Astrocyte of the cerebellum (primary cell): Measurements from ENCODE around the gene OMP.
"Not testable (repeated sequence)": the region's sequence is repeated elsewhere in the genome, so short reads cannot be mapped to it uniquely, and the experiment has no call there.

ENCODE experiments used
- DNase-seq: peaks from one replicate; pipeline ENCODE4 v3.0.0-alpha.2; 2011; ENCODE audit warnings: low read depth
- H3K4me3 ChIP-seq: 2 replicates; pipeline ENCODE4 v1.5.1; 2011; ENCODE audit warnings: mild to moderate bottlenecking, low read depth, low read length, moderate library complexity
- in situ Hi-C: cut with HindIII; loops from 2 replicates; pipeline ENCODE4 v1.10.0; 2017; ENCODE audit warnings: low sequenced_read_pairs
- TF ChIP-seq, protein P1 (sequence below): IDR thresholded peaks from 2 replicates; pipeline ENCODE4 v1.5.1; 2012; ENCODE audit warnings: low read length, low read depth, moderate library complexity, mild to moderate bottlenecking; ENCODE audit errors: missing control alignments

The OMP gene

DNA sequence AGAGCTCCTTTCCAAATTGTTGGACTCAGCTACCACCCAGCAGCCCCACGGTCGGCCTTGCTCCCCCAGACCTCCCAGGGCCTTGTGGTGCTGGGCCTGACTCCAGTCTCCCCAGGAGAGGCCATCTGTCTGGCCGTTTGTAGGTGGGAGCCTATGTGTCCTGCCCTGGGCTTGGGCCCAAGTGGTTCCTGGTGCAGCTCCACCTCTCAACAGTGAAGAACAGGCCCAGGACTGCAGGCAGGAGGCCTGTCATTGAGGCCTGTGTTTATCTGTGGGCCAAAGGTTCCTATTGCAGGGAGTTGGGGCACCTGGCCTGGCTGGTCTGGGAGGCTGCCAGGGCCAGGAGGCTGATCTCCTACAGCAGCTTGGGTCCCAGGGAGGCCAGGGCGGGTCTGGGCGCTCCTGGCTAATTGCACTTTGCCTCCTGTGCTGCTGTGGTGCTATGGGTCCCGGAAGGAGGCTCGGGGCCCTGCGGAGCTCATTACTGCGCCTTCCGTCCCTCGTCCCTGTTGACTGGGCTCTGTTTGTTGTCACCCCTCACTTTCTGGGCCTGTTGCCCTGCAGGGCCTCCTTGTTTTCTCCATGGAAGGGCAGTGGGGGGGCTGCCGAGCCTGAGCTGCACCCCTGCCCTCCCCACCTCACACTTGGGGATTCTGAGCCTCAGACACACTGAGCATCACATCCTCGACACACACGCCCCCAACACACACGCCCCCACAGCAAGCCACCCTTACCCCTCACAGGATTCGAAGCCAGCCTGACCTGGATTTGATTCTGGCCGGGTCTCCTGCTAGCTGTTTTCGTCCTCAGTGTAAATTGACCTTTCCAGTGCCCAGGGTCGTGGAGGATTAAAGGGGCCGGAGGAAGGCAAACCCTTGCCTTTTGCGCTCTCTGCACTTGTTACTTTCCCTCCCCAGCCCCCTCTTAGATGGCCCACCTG is 6.8 kb upstream of the OMP start:
- no peak for DNase-seq
- TF ChIP-seq, protein P1, sequence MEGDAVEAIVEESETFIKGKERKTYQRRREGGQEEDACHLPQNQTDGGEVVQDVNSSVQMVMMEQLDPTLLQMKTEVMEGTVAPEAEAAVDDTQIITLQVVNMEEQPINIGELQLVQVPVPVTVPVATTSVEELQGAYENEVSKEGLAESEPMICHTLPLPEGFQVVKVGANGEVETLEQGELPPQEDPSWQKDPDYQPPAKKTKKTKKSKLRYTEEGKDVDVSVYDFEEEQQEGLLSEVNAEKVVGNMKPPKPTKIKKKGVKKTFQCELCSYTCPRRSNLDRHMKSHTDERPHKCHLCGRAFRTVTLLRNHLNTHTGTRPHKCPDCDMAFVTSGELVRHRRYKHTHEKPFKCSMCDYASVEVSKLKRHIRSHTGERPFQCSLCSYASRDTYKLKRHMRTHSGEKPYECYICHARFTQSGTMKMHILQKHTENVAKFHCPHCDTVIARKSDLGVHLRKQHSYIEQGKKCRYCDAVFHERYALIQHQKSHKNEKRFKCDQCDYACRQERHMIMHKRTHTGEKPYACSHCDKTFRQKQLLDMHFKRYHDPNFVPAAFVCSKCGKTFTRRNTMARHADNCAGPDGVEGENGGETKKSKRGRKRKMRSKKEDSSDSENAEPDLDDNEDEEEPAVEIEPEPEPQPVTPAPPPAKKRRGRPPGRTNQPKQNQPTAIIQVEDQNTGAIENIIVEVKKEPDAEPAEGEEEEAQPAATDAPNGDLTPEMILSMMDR, result no peak
- in situ Hi-C loops, result no loop called here
- no peak overlapping the region for H3K4me3 ChIP-seq

DNA sequence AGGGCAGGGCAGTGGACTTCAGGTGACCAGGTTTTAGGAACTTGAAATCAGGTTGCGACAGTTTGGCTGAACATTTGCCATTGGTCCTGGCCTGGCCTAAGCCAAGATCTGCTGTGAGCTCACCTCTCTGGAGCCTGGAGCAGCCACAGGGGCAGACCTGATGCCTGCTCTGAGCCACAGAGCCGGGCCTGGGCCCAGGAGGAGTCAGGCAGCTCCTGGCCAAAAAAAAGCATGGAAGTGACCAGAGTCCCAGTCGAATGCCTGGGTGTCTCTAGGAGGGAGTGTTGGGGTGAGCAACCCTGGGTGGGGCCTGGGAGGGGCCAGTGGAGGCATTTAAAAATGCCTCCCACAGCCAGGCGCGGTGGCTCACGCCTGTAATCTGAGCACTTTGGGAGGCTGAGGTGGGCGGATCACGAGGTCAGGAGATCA is 6.0 kb upstream of the OMP start:
- TF ChIP-seq, protein P1, result no peak
- no peak overlapping the region for H3K4me3 ChIP-seq
- no peak for DNase-seq
- in situ Hi-C loops, result no loop called here

DNA sequence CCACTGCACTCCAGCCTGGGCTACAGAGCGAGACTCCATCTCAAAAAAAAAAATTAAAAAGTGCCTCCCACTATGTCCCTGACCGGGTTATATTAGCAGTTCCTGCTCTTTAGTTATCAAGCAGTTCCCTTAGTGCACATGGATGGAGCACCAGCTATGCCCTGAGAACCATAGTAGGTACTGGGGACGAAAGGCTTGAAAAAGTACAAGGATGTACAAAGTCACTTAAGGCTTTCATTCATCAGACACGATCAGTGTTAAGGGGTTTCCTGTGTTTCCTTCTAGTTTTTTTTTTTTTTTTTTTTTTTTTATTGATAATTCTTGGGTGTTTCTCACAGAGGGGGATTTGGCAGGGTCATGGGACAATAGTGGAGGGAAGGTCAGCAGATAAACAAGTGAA is 5.5 kb upstream of the OMP start:
- DNase-seq, in situ Hi-C loops: not testable (repeated sequence)

DNA sequence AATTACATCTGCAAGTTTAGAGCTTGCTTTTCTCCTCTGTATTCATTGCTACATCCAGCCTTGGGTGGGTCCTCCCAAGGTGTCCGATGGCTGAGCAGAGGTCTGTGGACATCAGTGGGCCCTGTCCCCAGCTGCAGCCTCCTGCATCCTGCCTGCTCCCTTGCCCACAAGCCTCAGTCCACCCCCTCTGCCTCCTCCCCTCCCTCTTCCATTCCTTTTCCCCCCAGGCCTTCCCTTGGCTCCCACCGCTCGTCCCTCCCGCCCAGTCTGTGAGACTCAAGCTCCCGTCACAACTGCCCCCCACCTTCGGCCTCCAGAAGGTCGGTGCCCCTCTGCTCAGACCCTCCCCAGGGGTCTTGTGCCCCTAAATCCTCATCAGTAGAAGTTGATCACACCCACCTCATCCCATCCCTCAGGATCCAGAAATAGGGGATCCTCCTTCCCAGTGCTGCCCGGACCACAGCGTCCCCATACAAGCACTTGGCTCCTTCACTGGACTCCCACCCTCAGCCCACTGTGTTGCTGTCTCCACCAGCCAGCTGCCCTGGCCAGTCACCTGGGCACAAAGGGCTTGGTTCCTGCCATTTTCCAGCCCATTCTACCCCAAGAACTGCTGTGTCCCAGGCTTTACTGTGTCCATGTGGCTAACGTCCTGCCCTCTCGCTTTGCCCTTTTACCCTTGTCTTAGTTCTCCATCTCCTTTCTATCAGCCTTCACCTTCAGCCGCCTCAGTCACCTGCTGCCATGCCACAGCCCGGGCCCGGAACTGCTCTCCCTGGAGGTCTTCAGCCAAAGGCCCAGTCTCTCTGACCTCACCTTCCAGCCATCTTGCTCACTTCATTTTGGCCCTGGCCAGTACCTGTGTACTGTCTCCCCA is 2.2 kb upstream of the OMP start:
- H3K4me3 ChIP-seq, result no peak overlapping the region
- TF ChIP-seq, protein P1, result no peak
- DNase-seq, result no peak
- in situ Hi-C loops, result no loop called here

More for the DNA sequence above, 5.5 kb upstream of the OMP start:
- not testable (repeated sequence) for H3K4me3 ChIP-seq

DNA sequence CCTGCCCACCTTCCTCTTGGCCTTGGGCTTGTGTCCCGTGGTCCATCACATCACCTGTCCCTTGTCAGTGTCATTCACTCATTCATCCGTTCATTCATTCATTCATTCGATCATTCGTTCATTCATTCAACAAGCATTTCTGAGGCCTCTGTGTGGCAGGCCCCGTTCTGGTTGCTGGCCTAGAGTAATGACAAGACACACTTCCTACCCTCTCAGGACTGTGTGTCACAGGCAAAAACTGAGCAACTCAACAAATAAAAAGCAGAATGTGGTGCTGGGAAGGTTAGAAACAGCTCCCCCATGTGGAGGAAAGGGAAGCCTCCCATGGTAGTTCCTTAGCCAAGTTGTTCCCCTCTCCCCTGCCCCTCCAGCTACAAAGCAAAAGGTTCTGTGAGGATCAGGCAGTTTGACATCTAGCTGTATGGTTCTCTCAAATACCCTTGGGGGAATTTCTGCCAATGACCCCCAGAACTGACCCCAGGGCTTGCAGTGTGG is 1.6 kb upstream of the OMP start:
- H3K4me3 ChIP-seq, result no peak overlapping the region
- in situ Hi-C loops, result no loop called here
- TF ChIP-seq, protein P1, result peak; percentile 60
- DNase-seq, result no peak

DNA sequence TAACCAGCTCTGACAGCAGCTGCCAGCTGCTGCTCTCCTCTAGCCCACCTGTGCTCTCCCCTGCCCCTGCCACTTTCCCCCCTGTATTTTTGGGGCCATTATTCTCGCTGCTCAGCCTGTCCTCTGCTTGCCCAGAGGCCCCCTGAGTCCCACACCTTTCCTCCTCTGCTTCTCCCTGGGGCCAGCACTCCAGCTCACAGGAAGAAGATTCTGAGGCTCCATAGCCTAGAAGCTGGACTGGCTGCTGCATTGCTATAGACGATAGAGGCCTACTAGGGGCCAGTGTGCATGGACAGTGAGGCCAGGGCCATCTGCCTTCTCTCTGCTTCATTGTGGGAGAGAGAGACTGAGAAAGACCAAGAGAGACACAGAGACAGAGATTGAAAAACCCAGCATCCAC is 679 bp downstream of the OMP start:
- in situ Hi-C loops, result no loop called here
- TF ChIP-seq, protein P1, result no peak
- no peak overlapping the region for H3K4me3 ChIP-seq
- no peak for DNase-seq
